ENCODE data around the gene ITSN1.

DNA sequence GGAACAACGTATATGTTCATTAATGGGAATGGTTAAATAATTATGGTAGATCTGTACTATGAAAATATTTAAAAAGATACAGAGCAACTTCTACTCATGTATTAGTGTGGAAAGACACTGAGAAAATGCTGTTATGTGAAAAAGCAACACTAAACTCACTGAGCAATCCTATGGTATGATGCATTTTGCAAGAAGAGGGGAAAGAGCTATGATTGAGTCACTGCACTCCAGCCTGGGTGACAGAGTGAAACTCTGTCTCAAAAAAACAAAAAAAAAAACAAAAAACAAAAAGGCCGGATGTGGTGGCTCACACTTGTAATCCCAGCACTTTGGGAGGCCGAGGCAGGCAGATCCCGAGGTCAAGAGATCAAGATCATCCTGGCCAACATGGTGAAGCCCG is 228.9 kb downstream of the ITSN1 start:
- TF ChIP-seq, protein P1, sequence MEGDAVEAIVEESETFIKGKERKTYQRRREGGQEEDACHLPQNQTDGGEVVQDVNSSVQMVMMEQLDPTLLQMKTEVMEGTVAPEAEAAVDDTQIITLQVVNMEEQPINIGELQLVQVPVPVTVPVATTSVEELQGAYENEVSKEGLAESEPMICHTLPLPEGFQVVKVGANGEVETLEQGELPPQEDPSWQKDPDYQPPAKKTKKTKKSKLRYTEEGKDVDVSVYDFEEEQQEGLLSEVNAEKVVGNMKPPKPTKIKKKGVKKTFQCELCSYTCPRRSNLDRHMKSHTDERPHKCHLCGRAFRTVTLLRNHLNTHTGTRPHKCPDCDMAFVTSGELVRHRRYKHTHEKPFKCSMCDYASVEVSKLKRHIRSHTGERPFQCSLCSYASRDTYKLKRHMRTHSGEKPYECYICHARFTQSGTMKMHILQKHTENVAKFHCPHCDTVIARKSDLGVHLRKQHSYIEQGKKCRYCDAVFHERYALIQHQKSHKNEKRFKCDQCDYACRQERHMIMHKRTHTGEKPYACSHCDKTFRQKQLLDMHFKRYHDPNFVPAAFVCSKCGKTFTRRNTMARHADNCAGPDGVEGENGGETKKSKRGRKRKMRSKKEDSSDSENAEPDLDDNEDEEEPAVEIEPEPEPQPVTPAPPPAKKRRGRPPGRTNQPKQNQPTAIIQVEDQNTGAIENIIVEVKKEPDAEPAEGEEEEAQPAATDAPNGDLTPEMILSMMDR (conservative IDR thresholded peaks at IDR 0.05 in 1 of 2, IDR thresholded peaks at IDR 0.05 in 1 of 2; ENCODE audit: extremely low read depth in 1 of 2, insufficient read depth in 1 of 2, low read depth in 1 of 2, low read length in 2 of 2), result no peak
- TF ChIP-seq EZH2 (IDR thresholded peaks at IDR 0.05; ENCODE audit: borderline replicate concordance, low read length), result no peak
